SKM-1 (cell line): ENCODE data around the gene RABL6.
"Not testable (repeated sequence)": the region's sequence is repeated elsewhere in the genome, so short reads cannot be mapped to it uniquely, and the experiment has no call there.

Experiments used
- DNase-seq: peaks from one replicate; lab custom pipeline; 2025; ENCODE audit not compliant: unreplicated experiment; lab: John Stamatoyannopoulos, UW

RABL6 gene

GRCh38 chr9:136833381-136834048 is 25.8 kb downstream of the RABL6 start:
- not testable (repeated sequence) for DNase-seq

GRCh38 chr9:136835162-136835931 is 27.6 kb downstream of the RABL6 start:
- no peak for DNase-seq

GRCh38 chr9:136835932-136836904 is 28.5 kb downstream of the RABL6 start:
- no peak for DNase-seq

- no peak for DNase-seq
Measured at GRCh38 chr9:136837146-136837855, 29.6 kb downstream of the RABL6 start.

- not testable (repeated sequence) for DNase-seq
Measured at GRCh38 chr9:136837856-136838277, 30.1 kb downstream of the RABL6 start.

- DNase-seq = no peak
Measured at GRCh38 chr9:136838314-136839228, 30.8 kb downstream of the RABL6 start.

GRCh38 chr9:136839229-136840139 is 31.7 kb downstream of the RABL6 start:
- DNase-seq = no peak

- DNase-seq = no peak
Measured at GRCh38 chr9:136840140-136840876, 32.6 kb downstream of the RABL6 start.

- no peak for DNase-seq
Measured at GRCh38 chr9:136840877-136841645, 33.3 kb downstream of the RABL6 start.

GRCh38 chr9:136841646-136842379 is 34.1 kb downstream of the RABL6 start:
- not testable (repeated sequence) for DNase-seq

GRCh38 chr9:136842380-136842948 is 34.7 kb downstream of the RABL6 start, which contains the start of gene AJM1:
TSS of gene AJM1 (plus strand) at chr9:136842478. CDS start at chr9:136844415, 1,937 bp downstream.
- DNase-seq = peak; percentile 39

- DNase-seq = not testable (repeated sequence)
Measured at GRCh38 chr9:136843159-136843800, 35.5 kb downstream of the RABL6 start.

- DNase-seq = not testable (repeated sequence)
Measured at GRCh38 chr9:136843801-136844740, 36.3 kb downstream of the RABL6 start.

- DNase-seq = no peak
Measured at GRCh38 chr9:136844761-136845464, 37.2 kb downstream of the RABL6 start.
